Suprapubic skin (tissue), 3 donors: ENCODE data around the gene CDK12.
"Not testable (repeated sequence)": the region's sequence is repeated elsewhere in the genome, so short reads cannot be mapped to it uniquely, and the experiment has no call there.

Experiments
- POLR2A ChIP-seq, 2 donors: fragments of 450-650 bp; IDR thresholded peaks; one replicate each; pipeline ENCODE4 v1.6.1; 2017; ENCODE audit warnings: antibody characterized with exemption in 2 of 2, mild to moderate bottlenecking in 2 of 2, moderate library complexity in 2 of 2
- TF ChIP-seq, protein P1 (sequence below), 2 donors: fragments of 200-600 bp in 1 of 2; fragments of 450-650 bp in 1 of 2; sonication (generic) in 1 of 2; IDR thresholded peaks; one replicate each; pipeline ENCODE4 v1.5.1; 2016 to 2019; ENCODE audit warnings: antibody characterized with exemption in 2 of 2, mild to moderate bottlenecking in 1 of 2, moderate library complexity in 1 of 2

DNA sequence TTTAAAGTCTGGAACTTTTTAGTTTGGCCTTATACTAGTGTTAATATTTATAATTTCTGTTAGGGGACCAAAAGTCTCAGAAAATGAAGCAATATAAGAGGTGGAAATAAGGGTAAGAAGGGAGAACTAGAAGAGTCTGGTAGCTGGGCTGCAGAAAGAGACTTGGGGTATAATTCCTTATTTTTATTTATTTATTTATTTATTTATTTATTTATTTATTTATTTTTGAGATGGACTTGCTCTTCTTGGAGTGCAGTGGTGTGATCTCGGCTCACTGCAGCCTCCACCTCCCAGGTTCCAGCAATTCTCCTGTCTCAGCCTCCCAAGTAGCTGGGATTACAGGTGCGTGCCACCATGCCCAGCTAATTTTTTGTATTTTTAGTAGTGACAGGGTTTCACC, 76.1 kb downstream of the CDK12 start:
- not testable (repeated sequence) for TF ChIP-seq POLR2A (IDR thresholded peaks at IDR 0.05)
- TF ChIP-seq, protein P1, sequence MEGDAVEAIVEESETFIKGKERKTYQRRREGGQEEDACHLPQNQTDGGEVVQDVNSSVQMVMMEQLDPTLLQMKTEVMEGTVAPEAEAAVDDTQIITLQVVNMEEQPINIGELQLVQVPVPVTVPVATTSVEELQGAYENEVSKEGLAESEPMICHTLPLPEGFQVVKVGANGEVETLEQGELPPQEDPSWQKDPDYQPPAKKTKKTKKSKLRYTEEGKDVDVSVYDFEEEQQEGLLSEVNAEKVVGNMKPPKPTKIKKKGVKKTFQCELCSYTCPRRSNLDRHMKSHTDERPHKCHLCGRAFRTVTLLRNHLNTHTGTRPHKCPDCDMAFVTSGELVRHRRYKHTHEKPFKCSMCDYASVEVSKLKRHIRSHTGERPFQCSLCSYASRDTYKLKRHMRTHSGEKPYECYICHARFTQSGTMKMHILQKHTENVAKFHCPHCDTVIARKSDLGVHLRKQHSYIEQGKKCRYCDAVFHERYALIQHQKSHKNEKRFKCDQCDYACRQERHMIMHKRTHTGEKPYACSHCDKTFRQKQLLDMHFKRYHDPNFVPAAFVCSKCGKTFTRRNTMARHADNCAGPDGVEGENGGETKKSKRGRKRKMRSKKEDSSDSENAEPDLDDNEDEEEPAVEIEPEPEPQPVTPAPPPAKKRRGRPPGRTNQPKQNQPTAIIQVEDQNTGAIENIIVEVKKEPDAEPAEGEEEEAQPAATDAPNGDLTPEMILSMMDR (IDR thresholded peaks at IDR 0.05): not testable (repeated sequence)
